Stimulated activated CD8-positive, alpha-beta memory T cell treated with anti-CD3 and anti-CD28 coated beads, Interleukin-7, amount 100 ng/mL, for 4 hours (primary cell): ENCODE results near the gene CCDC187.

Source experiments
- DNase-seq, 2 donors: peaks; one replicate each; pipeline ENCODE4 v3.0.0-alpha.2; 2020; ENCODE audit warnings: low read depth in 2 of 2

Gene CCDC187

GRCh38 chr9:136284951-136285350 is 18.9 kb downstream of the CCDC187 start:
- no peak for DNase-seq

GRCh38 chr9:136284311-136284710 is 19.6 kb downstream of the CCDC187 start:
- no peak for DNase-seq

- peak; percentile 43 to 44 for DNase-seq
Observed at GRCh38 chr9:136283291-136284235, 20.3 kb downstream of the CCDC187 start.

- DNase-seq: no peak
Observed at GRCh38 chr9:136282272-136282861, 21.5 kb downstream of the CCDC187 start.

- no peak for DNase-seq
Observed at GRCh38 chr9:136281421-136282271, 22.2 kb downstream of the CCDC187 start.

GRCh38 chr9:136280535-136281315 is 23.2 kb downstream of the CCDC187 start:
- no peak for DNase-seq

GRCh38 chr9:136279471-136279870 is 24.4 kb downstream of the CCDC187 start:
- DNase-seq: no peak

GRCh38 chr9:136278894-136279293 is 25.0 kb downstream of the CCDC187 start:
- DNase-seq: no peak

- DNase-seq: no peak
Observed at GRCh38 chr9:136278221-136278620, 25.7 kb downstream of the CCDC187 start.

- DNase-seq: no peak
Observed at GRCh38 chr9:136277746-136278145, 26.1 kb downstream of the CCDC187 start.

GRCh38 chr9:136276716-136277115 is 27.2 kb downstream of the CCDC187 start:
- no peak for DNase-seq

GRCh38 chr9:136275655-136276429 is 28.1 kb downstream of the CCDC187 start:
- DNase-seq: no peak

- DNase-seq: no peak
Observed at GRCh38 chr9:136274786-136275654, 28.9 kb downstream of the CCDC187 start.

- no peak for DNase-seq
Observed at GRCh38 chr9:136273921-136274785, 29.7 kb downstream of the CCDC187 start.

GRCh38 chr9:136273244-136273865 is 30.5 kb downstream of the CCDC187 start:
- no peak for DNase-seq

GRCh38 chr9:136270173-136270705 is 33.7 kb downstream of the CCDC187 start:
- no peak for DNase-seq

- DNase-seq: no peak
Observed at GRCh38 chr9:136268735-136269134, 35.2 kb downstream of the CCDC187 start.

GRCh38 chr9:136268318-136268717 is 35.6 kb downstream of the CCDC187 start:
- DNase-seq: no peak
